Measurements from ENCODE around the gene KIF13A.
"Not testable (repeated sequence)": the region's sequence is repeated elsewhere in the genome, so short reads cannot be mapped to it uniquely, and the experiment has no call there.

Gene KIF13A

GRCh38 chr6:17869010-17869752, 118.3 kb downstream of the KIF13A start:
- DNase-seq: no peak

GRCh38 chr6:17867880-17868279, 119.6 kb downstream of the KIF13A start:
- DNase-seq: peak; percentile 83

- DNase-seq: no peak
Observed at GRCh38 chr6:17866876-17867444, 120.5 kb downstream of the KIF13A start.

GRCh38 chr6:17865798-17866725, 121.4 kb downstream of the KIF13A start:
- no peak for DNase-seq

GRCh38 chr6:17865243-17865642, 122.2 kb downstream of the KIF13A start:
- DNase-seq: peak; percentile 73

- no peak for DNase-seq
Observed at GRCh38 chr6:17863901-17864754, 123.3 kb downstream of the KIF13A start.

- DNase-seq: no peak
Observed at GRCh38 chr6:17861361-17861760, 126.1 kb downstream of the KIF13A start.

- DNase-seq: no peak
Observed at GRCh38 chr6:17859846-17860245, 127.6 kb downstream of the KIF13A start.

- DNase-seq: no peak
Observed at GRCh38 chr6:17858584-17858983, 128.9 kb downstream of the KIF13A start.

- not testable (repeated sequence) for DNase-seq
Observed at GRCh38 chr6:17857188-17857587, 130.2 kb downstream of the KIF13A start.

- no peak for DNase-seq
Observed at GRCh38 chr6:17856306-17856705, 131.1 kb downstream of the KIF13A start.

- DNase-seq: no peak
Observed at GRCh38 chr6:17855381-17855780, 132.1 kb downstream of the KIF13A start.

- DNase-seq: no peak
Observed at GRCh38 chr6:17853533-17853932, 133.9 kb downstream of the KIF13A start.

- DNase-seq: no peak
Observed at GRCh38 chr6:17851720-17852161, 135.7 kb downstream of the KIF13A start.

GRCh38 chr6:17851001-17851719, 136.3 kb downstream of the KIF13A start:
- no peak for DNase-seq

GRCh38 chr6:17850281-17850680, 137.2 kb downstream of the KIF13A start:
- DNase-seq: no peak

- no peak for DNase-seq
Observed at GRCh38 chr6:17847203-17847760, 140.2 kb downstream of the KIF13A start.

- no peak for DNase-seq
Observed at GRCh38 chr6:17846762-17847161, 140.7 kb downstream of the KIF13A start.

- DNase-seq: peak; percentile 12
Observed at GRCh38 chr6:17845598-17845997, 141.8 kb downstream of the KIF13A start.

GRCh38 chr6:17844967-17845366, 142.5 kb downstream of the KIF13A start:
- DNase-seq: not testable (repeated sequence)

Measured in NCI-H2171 (cell line).